Fibroblast of peridontal ligament (primary cell): ENCODE data around the gene MS4A8.
"Not testable (repeated sequence)": the region's sequence is repeated elsewhere in the genome, so short reads cannot be mapped to it uniquely, and the experiment has no call there.

ENCODE experiments used
- DNase-seq: peaks from one replicate; pipeline ENCODE4 v3.0.0-alpha.2; 2010; ENCODE audit errors: extremely low read depth

The MS4A8 gene, protein sequence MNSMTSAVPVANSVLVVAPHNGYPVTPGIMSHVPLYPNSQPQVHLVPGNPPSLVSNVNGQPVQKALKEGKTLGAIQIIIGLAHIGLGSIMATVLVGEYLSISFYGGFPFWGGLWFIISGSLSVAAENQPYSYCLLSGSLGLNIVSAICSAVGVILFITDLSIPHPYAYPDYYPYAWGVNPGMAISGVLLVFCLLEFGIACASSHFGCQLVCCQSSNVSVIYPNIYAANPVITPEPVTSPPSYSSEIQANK

DNA sequence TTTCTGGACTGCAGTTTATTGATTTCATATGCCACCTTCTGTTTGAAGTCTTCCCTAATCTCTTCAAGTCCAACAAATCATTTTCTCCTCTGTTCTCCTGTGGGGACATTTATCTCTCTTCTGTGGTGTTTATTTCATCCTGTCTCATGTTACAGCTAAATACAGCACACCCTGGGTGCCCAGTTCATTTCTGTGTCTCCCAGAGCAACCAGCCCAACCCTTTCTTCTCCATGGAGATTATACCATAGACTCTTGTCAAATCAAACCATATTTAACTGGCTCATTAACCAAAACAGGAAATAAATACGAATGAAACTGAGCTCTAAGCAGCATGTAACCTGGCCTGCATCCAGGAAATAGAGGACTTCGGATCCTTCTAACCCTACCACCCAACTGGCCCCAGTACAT is at the start of gene MS4A8:
Gene MS4A8, plus strand, starts transcription at position 329 of the 408 bp plus-strand sequence. CDS start 1,249 bp downstream, outside the sequence.
- no peak for DNase-seq

- no peak for DNase-seq
Observed at GRCh38 chr11:60657888-60658287, 41.5 kb upstream of the MS4A8 start.

- no peak for DNase-seq
Observed at GRCh38 chr11:60658409-60658808, 41.0 kb upstream of the MS4A8 start.

DNA sequence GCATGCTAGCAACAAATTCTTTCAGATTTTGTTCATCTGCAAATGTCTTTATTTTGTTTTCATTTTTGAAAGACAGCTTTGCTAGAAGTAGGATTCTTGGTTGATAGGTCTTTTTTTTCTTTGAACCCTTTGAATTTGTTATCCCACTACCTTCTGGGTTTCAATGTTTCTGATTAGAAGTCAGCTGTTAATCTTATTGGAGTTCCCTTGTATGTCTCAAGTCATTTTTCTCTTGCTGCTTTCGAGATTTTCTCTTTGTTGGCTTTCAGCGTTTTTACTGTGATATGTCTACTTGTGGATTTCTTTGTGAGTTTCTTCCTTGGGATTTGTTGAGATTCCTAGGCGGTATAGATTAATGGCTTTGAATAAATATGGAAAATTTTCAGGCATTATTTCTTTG is 27.2 kb upstream of the MS4A8 start:
- no peak for DNase-seq

DNA sequence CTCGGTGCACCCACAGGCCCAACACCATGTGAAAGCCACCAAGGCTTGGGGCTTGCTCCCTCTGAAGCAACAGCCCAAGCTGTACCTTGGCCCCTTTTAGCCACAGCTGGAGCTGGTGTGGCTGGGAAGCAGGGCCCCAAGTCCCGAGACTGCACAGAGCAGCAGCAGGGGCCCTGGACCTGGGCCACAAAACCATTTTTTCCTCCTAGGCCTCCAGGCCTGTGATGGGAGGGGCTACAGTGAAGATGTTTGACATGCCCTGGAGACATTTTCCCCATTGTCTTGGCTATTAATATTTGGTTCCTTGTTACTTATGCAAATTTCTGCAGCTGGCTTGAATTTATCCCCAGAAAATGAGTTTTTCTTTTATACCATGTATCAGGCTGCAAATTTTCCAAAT is 21.2 kb upstream of the MS4A8 start:
- DNase-seq, result not testable (repeated sequence)

DNA sequence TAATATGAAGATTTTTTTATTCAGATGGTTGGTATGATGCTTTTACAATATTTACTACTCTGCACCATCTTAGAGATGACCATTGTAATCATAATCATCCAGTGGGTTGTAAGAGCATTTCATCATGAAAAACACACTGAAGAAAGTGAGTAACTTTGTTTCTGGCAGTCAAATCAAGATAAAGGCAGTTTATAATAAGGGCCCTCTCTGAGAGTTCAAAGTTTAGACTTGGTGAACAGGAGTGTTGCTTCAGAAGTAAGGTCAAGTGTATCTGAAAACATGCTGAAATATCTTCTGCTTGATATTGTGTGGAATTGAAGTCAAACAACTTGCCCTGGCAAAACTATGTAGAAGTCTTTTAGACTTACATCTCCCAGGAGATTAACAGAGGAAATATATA is 19.5 kb upstream of the MS4A8 start:
- no peak for DNase-seq

DNA sequence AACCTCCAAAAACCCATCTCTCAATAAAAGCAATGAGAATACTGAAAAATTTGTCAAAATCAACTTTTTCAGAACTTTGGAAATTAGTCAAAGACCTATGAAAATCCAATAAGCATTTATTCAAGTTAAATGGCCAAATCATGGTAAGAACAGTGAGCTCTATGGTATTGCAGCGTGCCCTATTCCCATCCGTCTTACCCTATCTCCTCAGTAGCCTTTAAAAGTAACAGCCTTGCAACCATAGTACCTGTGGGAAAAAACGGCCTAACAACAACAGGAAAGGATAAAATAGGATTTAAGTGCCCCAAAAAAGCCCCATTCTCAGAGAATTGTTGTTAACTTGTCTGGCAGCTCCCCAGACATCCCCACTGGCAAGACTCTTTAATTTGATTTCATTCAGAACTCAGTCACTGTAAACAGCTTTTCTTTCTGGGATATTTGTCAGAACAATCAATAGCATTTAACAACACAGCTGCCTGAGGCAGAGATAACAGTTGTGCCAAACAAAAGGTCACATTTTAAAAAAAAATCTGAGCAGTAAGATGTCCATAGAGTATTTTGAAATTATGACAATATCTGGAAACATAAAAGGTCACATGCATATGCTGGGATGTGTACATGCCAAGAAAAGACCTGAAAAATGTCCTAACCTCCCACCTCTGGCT is 18.8 kb upstream of the MS4A8 start:
- DNase-seq, result no peak

DNA sequence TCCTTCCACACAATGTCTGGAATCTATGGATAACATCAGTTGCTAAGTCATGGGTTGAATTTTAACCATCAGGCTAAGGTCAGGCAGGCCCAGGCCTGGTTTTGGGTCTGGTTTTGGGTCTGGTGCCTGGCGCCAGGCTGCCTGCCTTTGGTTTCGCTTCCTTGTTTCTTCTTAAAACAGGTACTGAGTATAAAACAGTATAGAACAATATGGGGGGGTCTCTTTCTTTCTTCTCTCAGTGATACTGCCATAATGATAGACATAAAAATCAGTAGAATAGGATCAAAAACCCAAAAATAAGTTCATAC is 14.9 kb upstream of the MS4A8 start:
- DNase-seq, result not testable (repeated sequence)

GRCh38 chr11:60691661-60692060 is 7.8 kb upstream of the MS4A8 start:
- DNase-seq, result no peak

DNA sequence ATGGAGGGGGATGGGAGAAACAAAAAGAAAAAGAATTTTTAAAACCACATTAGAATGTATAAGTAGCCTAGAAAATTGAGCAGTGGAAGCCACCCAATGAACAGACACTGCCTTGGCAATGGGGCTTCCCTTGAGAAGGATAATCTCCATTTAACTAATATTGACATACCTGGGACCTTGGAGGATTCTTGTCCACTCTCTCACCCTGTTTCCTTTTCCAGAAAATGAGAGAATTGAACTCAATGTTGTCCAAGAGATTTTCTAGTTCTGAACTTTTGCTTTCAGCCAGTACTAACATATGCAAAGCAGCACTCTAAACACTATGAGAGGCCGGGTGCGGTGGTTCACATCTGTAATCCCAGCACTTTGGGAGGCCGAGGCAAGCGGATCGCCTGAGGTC is 524 bp downstream of the MS4A8 start:
- DNase-seq, result no peak

GRCh38 chr11:60700689-60701468 is 1.5 kb downstream of the MS4A8 start:
- DNase-seq, result no peak

DNA sequence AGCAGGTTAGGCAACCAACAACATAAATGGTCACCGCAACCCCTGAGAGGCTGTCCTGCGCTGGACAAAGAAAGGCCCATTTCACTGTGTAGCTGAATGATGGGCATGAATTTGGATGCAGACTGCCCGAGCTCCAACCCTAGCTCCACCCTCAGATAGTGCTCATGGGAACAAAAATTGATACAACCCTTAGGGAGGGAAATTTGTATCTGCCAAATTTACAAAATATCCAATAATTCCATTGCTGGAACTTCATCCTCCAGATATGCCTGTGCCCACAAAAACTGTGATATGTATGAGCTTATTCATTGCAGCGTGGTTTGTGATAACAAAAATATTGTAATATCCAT is 2.0 kb downstream of the MS4A8 start:
- DNase-seq, result no peak

DNA sequence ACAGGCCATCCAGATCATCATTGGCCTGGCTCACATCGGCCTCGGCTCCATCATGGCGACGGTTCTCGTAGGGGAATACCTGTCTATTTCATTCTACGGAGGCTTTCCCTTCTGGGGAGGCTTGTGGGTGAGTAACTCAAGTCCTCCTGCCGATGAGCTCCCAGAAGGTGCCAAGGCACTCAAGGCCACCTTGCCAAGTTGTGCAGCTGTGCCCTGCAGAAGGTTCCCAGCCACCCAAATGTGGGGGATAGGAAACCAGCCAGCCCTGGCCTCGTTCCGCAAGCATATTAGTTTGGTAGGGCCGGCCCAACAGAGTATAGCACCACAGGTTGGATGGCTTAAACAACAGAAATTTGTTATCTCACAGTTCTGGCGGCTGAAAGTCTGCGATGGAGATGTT is 4.0 kb downstream of the MS4A8 start:
- DNase-seq, result no peak

GRCh38 chr11:60705895-60706294 is 6.5 kb downstream of the MS4A8 start:
- no peak for DNase-seq

DNA sequence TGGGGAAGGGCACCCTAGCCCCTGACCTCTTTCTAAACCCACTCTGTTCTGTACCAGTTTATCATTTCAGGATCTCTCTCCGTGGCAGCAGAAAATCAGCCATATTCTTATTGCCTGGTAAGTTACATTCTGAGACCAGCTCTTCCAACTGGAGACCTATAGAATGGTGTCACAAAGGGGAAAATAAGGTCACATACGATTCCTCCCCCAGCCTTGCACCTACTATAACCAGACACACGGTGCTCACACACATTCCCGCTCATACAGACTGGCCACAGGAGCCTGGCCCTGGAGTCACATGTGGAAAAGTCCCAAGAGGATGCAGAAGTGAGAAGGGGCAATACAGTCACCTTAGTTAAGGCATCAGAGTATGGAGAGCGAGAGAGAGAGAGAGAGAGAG is 7.5 kb downstream of the MS4A8 start:
- no peak for DNase-seq

GRCh38 chr11:60710482-60710881 is 11.1 kb downstream of the MS4A8 start:
- DNase-seq, result no peak

GRCh38 chr11:60711276-60711675 is 11.9 kb downstream of the MS4A8 start:
- DNase-seq, result no peak

DNA sequence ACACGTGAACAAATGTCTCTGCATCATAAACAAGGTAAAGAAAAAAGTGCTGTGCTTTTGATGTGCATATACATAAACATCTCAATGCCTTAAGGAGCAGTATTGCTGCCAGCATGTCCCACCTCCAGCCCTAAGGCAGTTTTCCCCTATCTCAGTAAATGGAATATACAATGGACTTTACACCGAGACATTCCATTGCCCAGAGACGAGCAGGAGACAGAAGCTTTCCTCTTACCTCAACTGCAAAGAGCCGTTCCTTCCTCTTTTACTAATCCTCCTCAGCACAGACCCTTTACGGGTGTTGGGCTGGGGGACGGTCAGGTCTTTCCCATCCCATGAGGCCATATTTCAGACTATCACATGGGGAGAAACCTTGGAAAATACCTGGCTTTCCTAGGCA is 14.0 kb downstream of the MS4A8 start:
- DNase-seq, result not testable (repeated sequence)

- DNase-seq, result no peak
Observed at GRCh38 chr11:60717956-60718355, 18.5 kb downstream of the MS4A8 start.

- no peak for DNase-seq
Observed at GRCh38 chr11:60718524-60719316, 19.3 kb downstream of the MS4A8 start.

GRCh38 chr11:60719391-60719790 is 20.0 kb downstream of the MS4A8 start:
- DNase-seq, result no peak

DNA sequence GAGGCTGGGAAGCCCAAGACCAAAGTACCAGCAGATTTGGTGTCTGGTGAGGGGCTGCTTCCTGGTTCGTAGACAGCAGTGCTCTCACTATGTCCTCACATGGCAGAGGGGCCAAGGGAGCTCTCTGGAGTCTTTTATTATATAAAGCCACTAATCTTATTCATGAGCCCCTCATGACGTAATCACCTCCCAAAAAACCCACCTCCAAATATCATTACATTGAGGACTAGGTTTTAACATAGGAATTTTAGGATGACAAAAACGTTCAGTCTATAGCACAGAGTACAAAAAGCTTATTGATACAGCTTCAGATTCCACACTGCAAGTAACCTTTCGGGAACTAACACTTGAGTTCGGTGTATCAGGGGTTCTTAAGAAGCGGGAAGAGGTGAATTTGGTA is 21.0 kb downstream of the MS4A8 start:
- DNase-seq, result no peak
